ENCODE data around the gene ALAS1. TPM values are rescaled to one million over a fixed set of nuclear protein-coding genes. Genes with fewer than 3 reads are reported as not detected.

Gene ALAS1
- total RNA-seq, 2 donors from 2014 or later, result 39.8 to 58.8 TPM

- intact Hi-C loops (cut with DNase I), result no loop called here
- no peak for DNase-seq (ENCODE audit: low spot score)
These were observed 50.2 kb downstream of the ALAS1 start for GRCh38 chr3:52248165-52248541.

GRCh38 chr3:52248816-52249547 lies 51.0 kb downstream of the ALAS1 start:
- no peak for TF ChIP-seq CTCF (IDR thresholded peaks at IDR 0.05)
- TF ChIP-seq POLR2A (IDR thresholded peaks at IDR 0.05), result no peak
- no peak for TF ChIP-seq POLR2AphosphoS5 (IDR thresholded peaks at IDR 0.05)
- H3K4me1 ChIP-seq (replicated peaks), result no peaks in the 10 kb centered on the region
- H3K27me3 ChIP-seq (replicated peaks; ENCODE audit: insufficient read depth), result no peaks in the 10 kb centered on the region
- DNase-seq (ENCODE audit: low spot score), result no peak
- H3K4me3 ChIP-seq, result no peak overlapping the region
- intact Hi-C loops (cut with DNase I), result no loop called here
- no peaks in the 10 kb centered on the region for H3K36me3 ChIP-seq
- no peak overlapping the region for H3K27ac ChIP-seq
- WGBS, result 60% methylated on average over 10 of the region's 10 CpGs
- no peaks in the 10 kb centered on the region for H3K9me3 ChIP-seq

More at GRCh38 chr3:52248165-52248541, 50.2 kb downstream of the ALAS1 start:
- TF ChIP-seq POLR2A (IDR thresholded peaks at IDR 0.05) (no peak), POLR2AphosphoS5 (IDR thresholded peaks at IDR 0.05) (no peak), CTCF (IDR thresholded peaks at IDR 0.05) (no peak)
- H3K36me3 ChIP-seq, result no peaks in the 10 kb centered on the region
- no peaks in the 10 kb centered on the region for H3K4me1 ChIP-seq (replicated peaks)
- no peak overlapping the region for H3K4me3 ChIP-seq
- no peak overlapping the region for H3K27ac ChIP-seq
- 93% methylated on average over 10 of the region's 10 CpGs for WGBS
- no peaks in the 10 kb centered on the region for H3K9me3 ChIP-seq
- H3K27me3 ChIP-seq (replicated peaks; ENCODE audit: insufficient read depth), result no peaks in the 10 kb centered on the region

GRCh38 chr3:52249683-52250082 lies 51.7 kb downstream of the ALAS1 start:
- Histone ChIP-seq H3K4me1 (replicated peaks) (no peaks in the 10 kb centered on the region), H3K36me3 (no peaks in the 10 kb centered on the region), H3K4me3 (no peak overlapping the region), H3K9me3 (no peaks in the 10 kb centered on the region), H3K27ac (no peak overlapping the region), H3K27me3 (replicated peaks; ENCODE audit: insufficient read depth) (no peaks in the 10 kb centered on the region)
- intact Hi-C loops (cut with DNase I), result no loop called here
- no peak for DNase-seq (ENCODE audit: low spot score)
- TF ChIP-seq POLR2AphosphoS5 (IDR thresholded peaks at IDR 0.05) (no peak), POLR2A (IDR thresholded peaks at IDR 0.05) (no peak), CTCF (IDR thresholded peaks at IDR 0.05) (no peak)
- 86% methylated on average over 6 of the region's 6 CpGs for WGBS

- intact Hi-C loops (cut with DNase I), result no loop called here
- Histone ChIP-seq H3K27ac (no peak overlapping the region), H3K9me3 (no peaks in the 10 kb centered on the region), H3K27me3 (replicated peaks; ENCODE audit: insufficient read depth) (no peaks in the 10 kb centered on the region), H3K4me3 (no peak overlapping the region), H3K36me3 (no peaks in the 10 kb centered on the region), H3K4me1 (replicated peaks) (no peaks in the 10 kb centered on the region)
- no peak for TF ChIP-seq POLR2AphosphoS5 (IDR thresholded peaks at IDR 0.05)
- TF ChIP-seq POLR2A (IDR thresholded peaks at IDR 0.05), result no peak
- TF ChIP-seq CTCF (IDR thresholded peaks at IDR 0.05), result no peak
- DNase-seq (ENCODE audit: low spot score), result no peak
- 100% methylated on average over 1 of the region's 1 CpG for WGBS
These were observed 52.2 kb downstream of the ALAS1 start for GRCh38 chr3:52250122-52250521.

Data from prostate gland (tissue), 2 donors.